A549 (cell line): ENCODE measurements around the gene LARGE1. TPM values are rescaled to one million over a fixed set of nuclear protein-coding genes. Genes with fewer than 3 reads are reported as not detected.

Source experiments
- ATAC-seq, 2 experiments: fragments of 200-7000 bp in 1 of 2; fragments of >200 bp in 1 of 2; cut with Nextera tagmentation in 1 of 2; cut with Tn5 transposase in 1 of 2; 3 replicates each; pipeline versions ENCODE4 v1.8.0 to v1.9.1; 2018 to 2020; ENCODE audit warnings: mild to moderate bottlenecking in 1 of 2, moderate library complexity in 1 of 2
- CTCF ChIA-PET: fragments of 300-600 bp; sonication (Branson Sonifier 250); formaldehyde crosslinking; extraction: SDS; loops from one replicate; lab custom pipeline; 2021; ENCODE audit warnings: antibody characterized with exemption, inconsistent platforms; lab: Yijun Ruan, JAX
- POLR2A ChIA-PET: fragments of 350-600 bp; formaldehyde crosslinking; extraction: SDS; loops from one replicate; lab custom pipeline; 2021; ENCODE audit warnings: antibody characterized with exemption, inconsistent platforms; lab: Yijun Ruan, JAX
- DNase-seq, 2 experiments: peaks; one replicate each; pipeline versions ENCODE4 v3.0.0 to v3.0.0-alpha.2; 2011 to 2016; ENCODE audit warnings: low read depth in 1 of 2, low spot score in 1 of 2
- FAIRE-seq: peaks from 2 replicates; lab custom pipeline; 2011; peaks lifted over from hg19 to GRCh38; lab: Jason Lieb, UNC
- H3K27ac ChIP-seq, 2 experiments: fragments of >200 bp; sonication (Bioruptor Twin); formaldehyde crosslinking; 3 replicates each; pipeline ENCODE4 v1.5.1; 2016 to 2017
- H3K4me1 ChIP-seq: fragments of >200 bp; sonication (Bioruptor Twin); formaldehyde crosslinking; 3 replicates; pipeline ENCODE4 v1.6.1; 2016
- H3K4me2 ChIP-seq: fragments of >200 bp; sonication (Bioruptor Twin); formaldehyde crosslinking; 3 replicates; pipeline ENCODE4 v1.6.1; 2016
- H3K4me3 ChIP-seq: fragments of >200 bp; sonication (Bioruptor Twin); formaldehyde crosslinking; 3 replicates; pipeline ENCODE4 v1.5.1; 2016
- H3K9me3 ChIP-seq: fragments of >200 bp; sonication (Bioruptor Twin); formaldehyde crosslinking; 3 replicates; pipeline ENCODE4 v1.6.1; 2016
- CBX2 ChIP-seq: fragments of 200-600 bp; sonication (generic); IDR thresholded peaks from 2 replicates; pipeline ENCODE4 v1.6.1; 2016; ENCODE audit warnings: low read depth, mild to moderate bottlenecking, borderline replicate concordance
- CHD2 ChIP-seq: fragments of 150-350 bp; IDR thresholded peaks from 2 replicates; pipeline ENCODE4 v1.6.1; 2014; ENCODE audit warnings: low read length; ENCODE audit not compliant: partially characterized antibody
- CHD4 ChIP-seq: fragments of 200-600 bp; sonication (generic); IDR thresholded peaks from 2 replicates; pipeline ENCODE4 v1.6.1; 2016; ENCODE audit warnings: antibody characterized with exemption, mild to moderate bottlenecking, borderline replicate concordance
- EHMT2 ChIP-seq: fragments of 200-600 bp; sonication (generic); IDR thresholded peaks from 2 replicates; pipeline ENCODE4 v1.6.1; 2016; ENCODE audit warnings: antibody characterized with exemption, low read depth, mild to moderate bottlenecking, moderate library complexity
- EP300 ChIP-seq, 2 experiments: fragments of >200 bp; sonication (Bioruptor Twin); formaldehyde crosslinking; IDR thresholded peaks; 2 replicates in 1 of 2; 3 replicates in 1 of 2; pipeline ENCODE4 v1.6.1; 2016 to 2017
- FOSB ChIP-seq: fragments of 250-450 bp; sonication (Bioruptor Pico); IDR thresholded peaks from 2 replicates; pipeline ENCODE4 v1.5.0; 2020; ENCODE audit warnings: mild to moderate bottlenecking, moderate library complexity
- GATA3 ChIP-seq: IDR thresholded peaks from 2 replicates; pipeline ENCODE4 v1.6.1; 2012; ENCODE audit warnings: borderline replicate concordance
- HEYL ChIP-seq: fragments of 250-450 bp; sonication (Bioruptor Pico); IDR thresholded peaks from 2 replicates; pipeline ENCODE4 v1.8.0; 2021; ENCODE audit warnings: mild to moderate bottlenecking, moderate library complexity
- HOXB13 ChIP-seq: fragments of 250-450 bp; sonication (Bioruptor Pico); IDR thresholded peaks from 2 replicates; pipeline ENCODE4 v1.5.0; 2020; ENCODE audit warnings: low read depth, mild to moderate bottlenecking, moderate library complexity
- KDM1A ChIP-seq: fragments of 200-600 bp; sonication (generic); IDR thresholded peaks from 2 replicates; pipeline ENCODE4 v1.6.1; 2016; ENCODE audit warnings: low read depth, mild to moderate bottlenecking
- MAFK ChIP-seq: fragments of 450-650 bp; IDR thresholded peaks from 2 replicates; pipeline ENCODE4 v1.6.1; 2014; ENCODE audit not compliant: partially characterized antibody
- MYC ChIP-seq: IDR thresholded peaks from 2 replicates; pipeline ENCODE4 v1.6.1; 2012; ENCODE audit warnings: mild to moderate bottlenecking, inconsistent platforms, low read length, improper control_type of control experiment, borderline replicate concordance
- NPAS2 ChIP-seq: fragments of 250-450 bp; sonication (Bioruptor Pico); IDR thresholded peaks from 2 replicates; pipeline ENCODE4 v1.8.0; 2022; ENCODE audit warnings: mild to moderate bottlenecking, moderate library complexity, borderline replicate concordance
- NR3C1 ChIP-seq: fragments of >200 bp; sonication (Bioruptor Twin); formaldehyde crosslinking; IDR thresholded peaks from 3 replicates; pipeline ENCODE4 v1.6.1; 2017
- PHF8 ChIP-seq: fragments of 200-600 bp; sonication (generic); IDR thresholded peaks from 2 replicates; pipeline ENCODE4 v1.6.1; 2016; ENCODE audit warnings: low read depth, mild to moderate bottlenecking, antibody characterized with exemption, moderate library complexity, borderline replicate concordance
- POLR2A ChIP-seq: IDR thresholded peaks from 2 replicates; pipeline ENCODE4 v1.6.1; 2012; ENCODE audit warnings: mild to moderate bottlenecking, low read length
- POLR2AphosphoS2 ChIP-seq: conservative IDR thresholded peaks from 2 replicates; pipeline ENCODE4 v1.6.1; 2012; ENCODE audit warnings: low read length, improper control_type of control experiment, inconsistent platforms
- RCOR1 ChIP-seq: fragments of 150-350 bp; IDR thresholded peaks from 2 replicates; pipeline ENCODE4 v1.6.1; 2014; ENCODE audit warnings: antibody characterized with exemption, low read length, low read depth
- TP53 ChIP-seq: fragments of 250-450 bp; sonication (Bioruptor Pico); IDR thresholded peaks from 2 replicates; pipeline ENCODE4 v1.5.0; 2021; ENCODE audit warnings: mild to moderate bottlenecking, moderate library complexity
- WGBS: methylation state at CpG from one replicate; pipeline ENCODE4 v1.1.6; 2017; ENCODE audit errors: missing lambda C conversion rate; 5-methylcytosine and 5-hydroxymethylcytosine counted together
- polyA plus RNA-seq, 4 experiments: library from polyadenylated mRNA; depleted of rRNA in 3 of 4; stranded (reverse); fragments of >200 nt; fragmentation: RNase III in 1 of 4; extraction: RNeasy Plus Mini Kit Qiagen cat#74134 plus additional on column Dnase treatment in 1 of 4; gene quantifications; 2 replicates in 3 of 4; 3 replicates in 1 of 4; pipeline ENCODE4 v1.2.3, GENCODE V29; 2011 to 2017
- TF ChIP-seq, protein P1 (sequence below): fragments of 250-450 bp; sonication (Bioruptor Pico); IDR thresholded peaks from 2 replicates; pipeline ENCODE4 v1.5.0; 2021; ENCODE audit warnings: mild to moderate bottlenecking, moderate library complexity, borderline replicate concordance
- TF ChIP-seq, protein P2 (sequence below): fragments of 150-350 bp; IDR thresholded peaks from 2 replicates; pipeline ENCODE4 v1.6.1; 2014; ENCODE audit warnings: low read depth, mild to moderate bottlenecking, low read length
- TF ChIP-seq, protein P3 (sequence below): fragments of 450-650 bp; IDR thresholded peaks from 2 replicates; pipeline ENCODE4 v1.6.1; 2014; ENCODE audit warnings: antibody characterized with exemption
- TF ChIP-seq, protein P4 (sequence below): IDR thresholded peaks from 2 replicates; pipeline ENCODE4 v1.6.1; 2012

LARGE1 gene
- polyA plus RNA-seq, 2 of the 4 experiments (the other 2 are of a cell fraction): 2.7 to 5.8 TPM

DNA sequence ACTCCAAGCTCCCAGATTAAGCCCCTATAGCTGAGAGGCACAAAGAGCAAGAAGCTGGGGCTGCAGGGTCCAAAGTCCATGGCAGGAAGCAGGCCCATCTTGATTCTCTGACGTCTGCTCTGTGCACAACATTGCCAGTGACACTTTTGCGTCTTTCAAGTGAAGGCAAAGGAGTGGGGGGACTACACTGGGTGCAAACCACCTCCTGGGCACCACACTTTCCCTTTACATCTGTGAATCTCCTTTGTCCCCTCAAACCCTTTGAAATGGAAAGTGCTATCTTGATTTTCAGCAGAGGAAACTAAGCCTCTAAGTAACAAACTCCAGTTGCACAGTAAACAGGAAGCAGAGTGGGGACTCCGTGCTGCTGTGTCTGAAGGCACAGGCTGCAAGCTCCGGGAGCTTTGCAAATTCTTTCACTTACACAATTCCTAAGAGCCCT is 428.0 kb downstream of the LARGE1 start (continued):
- no peak for TF ChIP-seq CBX2
- TF ChIP-seq EHMT2: no peak
- TF ChIP-seq CHD4: no peak
- TF ChIP-seq MYC: no peak
- TF ChIP-seq NPAS2 (CRISPR knock-in tag): no peak

DNA sequence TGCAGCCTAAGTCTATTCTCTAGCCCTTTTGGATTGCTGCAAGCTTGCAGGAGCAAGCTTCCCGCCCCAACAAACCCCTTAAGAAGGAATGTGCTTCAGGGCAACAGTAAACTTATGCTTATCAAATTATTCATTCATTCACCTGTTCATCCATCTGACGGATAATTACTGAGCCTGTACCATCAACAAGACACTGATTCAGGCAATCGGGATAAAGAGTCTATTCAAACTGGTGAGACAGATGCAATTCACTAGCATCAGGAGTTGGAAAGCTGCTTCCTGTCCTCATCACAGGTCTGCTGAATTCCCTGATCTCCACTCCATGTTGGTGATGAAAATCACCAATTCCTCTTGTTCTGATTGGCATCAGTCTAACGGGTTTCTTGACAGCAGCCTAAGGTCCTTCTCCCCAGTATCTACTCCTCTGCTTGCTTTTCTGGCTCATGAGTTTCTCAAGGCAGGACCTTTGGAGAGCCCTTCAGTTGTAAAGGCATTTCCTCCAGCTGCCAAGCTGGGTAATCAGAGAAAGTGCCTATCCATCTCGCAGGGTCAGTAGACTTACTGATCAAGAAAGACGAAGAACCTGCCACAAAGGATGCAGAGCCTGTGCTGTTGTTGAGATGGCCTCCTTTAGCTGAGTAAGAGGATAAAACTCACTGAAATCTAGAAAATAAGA is 433.1 kb downstream of the LARGE1 start:
- Histone ChIP-seq H3K9me3 (no peaks in the 10 kb centered on the region), H3K4me2 (no peak overlapping the region)
- ChIA-PET POLR2A (no interaction called here), CTCF (no interaction called here)
- no peak for DNase-seq
- WGBS: 61% methylated on average over 6 of the region's 6 CpGs
- TF ChIP-seq FOSB: no peak
- TF ChIP-seq, protein P1, sequence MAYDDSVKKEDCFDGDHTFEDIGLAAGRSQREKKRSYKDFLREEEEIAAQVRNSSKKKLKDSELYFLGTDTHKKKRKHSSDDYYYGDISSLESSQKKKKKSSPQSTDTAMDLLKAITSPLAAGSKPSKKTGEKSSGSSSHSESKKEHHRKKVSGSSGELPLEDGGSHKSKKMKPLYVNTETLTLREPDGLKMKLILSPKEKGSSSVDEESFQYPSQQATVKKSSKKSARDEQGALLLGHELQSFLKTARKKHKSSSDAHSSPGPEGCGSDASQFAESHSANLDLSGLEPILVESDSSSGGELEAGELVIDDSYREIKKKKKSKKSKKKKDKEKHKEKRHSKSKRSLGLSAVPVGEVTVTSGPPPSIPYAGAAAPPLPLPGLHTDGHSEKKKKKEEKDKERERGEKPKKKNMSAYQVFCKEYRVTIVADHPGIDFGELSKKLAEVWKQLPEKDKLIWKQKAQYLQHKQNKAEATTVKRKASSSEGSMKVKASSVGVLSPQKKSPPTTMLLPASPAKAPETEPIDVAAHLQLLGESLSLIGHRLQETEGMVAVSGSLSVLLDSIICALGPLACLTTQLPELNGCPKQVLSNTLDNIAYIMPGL (CRISPR knock-in tag): no peak
- no peak for TF ChIP-seq NR3C1
- TF ChIP-seq, protein P2, sequence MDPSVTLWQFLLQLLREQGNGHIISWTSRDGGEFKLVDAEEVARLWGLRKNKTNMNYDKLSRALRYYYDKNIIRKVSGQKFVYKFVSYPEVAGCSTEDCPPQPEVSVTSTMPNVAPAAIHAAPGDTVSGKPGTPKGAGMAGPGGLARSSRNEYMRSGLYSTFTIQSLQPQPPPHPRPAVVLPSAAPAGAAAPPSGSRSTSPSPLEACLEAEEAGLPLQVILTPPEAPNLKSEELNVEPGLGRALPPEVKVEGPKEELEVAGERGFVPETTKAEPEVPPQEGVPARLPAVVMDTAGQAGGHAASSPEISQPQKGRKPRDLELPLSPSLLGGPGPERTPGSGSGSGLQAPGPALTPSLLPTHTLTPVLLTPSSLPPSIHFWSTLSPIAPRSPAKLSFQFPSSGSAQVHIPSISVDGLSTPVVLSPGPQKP: no peak
- TF ChIP-seq PHF8: no peak
- TF ChIP-seq, protein P3, sequence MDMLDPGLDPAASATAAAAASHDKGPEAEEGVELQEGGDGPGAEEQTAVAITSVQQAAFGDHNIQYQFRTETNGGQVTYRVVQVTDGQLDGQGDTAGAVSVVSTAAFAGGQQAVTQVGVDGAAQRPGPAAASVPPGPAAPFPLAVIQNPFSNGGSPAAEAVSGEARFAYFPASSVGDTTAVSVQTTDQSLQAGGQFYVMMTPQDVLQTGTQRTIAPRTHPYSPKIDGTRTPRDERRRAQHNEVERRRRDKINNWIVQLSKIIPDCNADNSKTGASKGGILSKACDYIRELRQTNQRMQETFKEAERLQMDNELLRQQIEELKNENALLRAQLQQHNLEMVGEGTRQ: no peak
- TF ChIP-seq POLR2A: no peak
- no peak for TF ChIP-seq POLR2AphosphoS2
- no peak for TF ChIP-seq TP53 (CRISPR knock-in tag)
- TF ChIP-seq HOXB13 (CRISPR knock-in tag): no peak
- TF ChIP-seq KDM1A: no peak
- no peak for TF ChIP-seq HEYL (CRISPR knock-in tag)
- TF ChIP-seq, all 56 proteins: peak for 0
- ATAC-seq: no peak
- no peak for FAIRE-seq
- no peak overlapping the region for H3K27ac ChIP-seq
- H3K4me3 ChIP-seq: no peak overlapping the region
- no peaks in the 10 kb centered on the region for H3K4me1 ChIP-seq

DNA sequence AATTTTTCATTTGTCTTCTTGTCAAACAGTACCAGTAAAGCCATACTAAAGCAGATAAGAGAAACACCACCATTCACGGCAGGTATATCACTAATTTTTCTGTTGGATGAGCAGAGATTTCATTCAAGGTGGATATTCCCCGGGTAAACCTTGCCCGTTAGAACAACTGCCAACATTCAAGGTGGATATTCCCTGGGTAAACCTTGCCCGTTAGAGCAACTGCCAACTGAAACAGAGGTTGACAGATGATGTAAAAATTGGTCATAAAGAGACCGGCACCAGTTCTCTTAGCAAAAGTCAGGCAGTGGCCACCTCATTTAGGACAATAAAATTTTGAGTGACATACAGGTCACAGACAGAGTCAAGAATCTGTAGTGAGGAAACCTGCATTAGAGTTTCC is 438.7 kb downstream of the LARGE1 start:
- no peak for FAIRE-seq

More for the DNA sequence above, 438.7 kb downstream of the LARGE1 start:
- H3K4me3 ChIP-seq: no peak overlapping the region
- H3K4me2 ChIP-seq: no peak overlapping the region
- ChIA-PET CTCF (no interaction called here), POLR2A (no interaction called here)
- TF ChIP-seq MAFK: no peak
- TF ChIP-seq, protein P2: no peak
- no peak for TF ChIP-seq MYC
- no peak for TF ChIP-seq CHD2
- no peak for TF ChIP-seq GATA3
- TF ChIP-seq EP300 (IDR thresholded peaks at IDR 0.05): no peak
- no peak for TF ChIP-seq POLR2A
- no peak for TF ChIP-seq KDM1A
- TF ChIP-seq, protein P4, sequence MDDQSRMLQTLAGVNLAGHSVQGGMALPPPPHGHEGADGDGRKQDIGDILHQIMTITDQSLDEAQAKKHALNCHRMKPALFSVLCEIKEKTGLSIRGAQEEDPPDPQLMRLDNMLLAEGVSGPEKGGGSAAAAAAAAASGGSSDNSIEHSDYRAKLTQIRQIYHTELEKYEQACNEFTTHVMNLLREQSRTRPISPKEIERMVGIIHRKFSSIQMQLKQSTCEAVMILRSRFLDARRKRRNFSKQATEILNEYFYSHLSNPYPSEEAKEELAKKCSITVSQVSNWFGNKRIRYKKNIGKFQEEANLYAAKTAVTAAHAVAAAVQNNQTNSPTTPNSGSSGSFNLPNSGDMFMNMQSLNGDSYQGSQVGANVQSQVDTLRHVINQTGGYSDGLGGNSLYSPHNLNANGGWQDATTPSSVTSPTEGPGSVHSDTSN: no peak
- no peak for TF ChIP-seq RCOR1
- WGBS: 80% methylated on average over 5 of the region's 5 CpGs
- H3K9me3 ChIP-seq: no peaks in the 10 kb centered on the region
- ATAC-seq: no peak
- H3K4me1 ChIP-seq: peaks cover 6% of the 10 kb centered on the region
- H3K27ac ChIP-seq: no peak overlapping the region
- no peak for DNase-seq
